NCI-H1930 (cell line): Measurements from ENCODE around the gene FAS.

Experiments
- DNase-seq, 2 experiments: peaks; one replicate each; lab custom pipeline; 2025; lab: John Stamatoyannopoulos, UW

FAS gene

GRCh38 chr10:89035461-89035860, 44.9 kb downstream of the FAS start:
- no peak for DNase-seq

- no peak for DNase-seq
These were observed 46.5 kb downstream of the FAS start for GRCh38 chr10:89037096-89037495.

- no peak for DNase-seq
These were observed 52.0 kb downstream of the FAS start for GRCh38 chr10:89042562-89042961.

GRCh38 chr10:89043052-89043451, 52.5 kb downstream of the FAS start:
- DNase-seq = no peak

- no peak for DNase-seq
These were observed 56.8 kb downstream of the FAS start for GRCh38 chr10:89047397-89047796.

GRCh38 chr10:89051593-89051992, 61.0 kb downstream of the FAS start:
- no peak for DNase-seq

- DNase-seq = no peak
These were observed 63.0 kb downstream of the FAS start for GRCh38 chr10:89053555-89053954.

GRCh38 chr10:89055159-89055558, 64.6 kb downstream of the FAS start:
- no peak for DNase-seq

GRCh38 chr10:89062861-89063260, 72.3 kb downstream of the FAS start:
- DNase-seq = no peak

- no peak for DNase-seq
These were observed 72.9 kb downstream of the FAS start for GRCh38 chr10:89063465-89063864.

- DNase-seq = no peak
These were observed 74.2 kb downstream of the FAS start for GRCh38 chr10:89064748-89065147.
